ENCODE measurements around the gene ZNF416.

ZNF416 gene

GRCh38 chr19:57558525-57558924 is 20.2 kb downstream of the ZNF416 start:
- no peak for DNase-seq

- DNase-seq: no peak
These were observed 21.1 kb downstream of the ZNF416 start for GRCh38 chr19:57557659-57558058.

- DNase-seq: no peak
These were observed 26.3 kb downstream of the ZNF416 start for GRCh38 chr19:57552432-57552831.

GRCh38 chr19:57546513-57546912 is 32.2 kb downstream of the ZNF416 start:
- DNase-seq: no peak

- DNase-seq: no peak
These were observed 40.7 kb downstream of the ZNF416 start for GRCh38 chr19:57537953-57538547.

GRCh38 chr19:57527136-57527881 is 51.4 kb downstream of the ZNF416 start, which contains the start of gene ZNF549:
Gene ZNF549, plus strand, starts transcription at chr19:57527356. Its CDS starts 218 bp downstream, at chr19:57527574.
- DNase-seq: peak; percentile 67
